Measurements from ENCODE around the gene ST8SIA4.

The ST8SIA4 gene

DNA sequence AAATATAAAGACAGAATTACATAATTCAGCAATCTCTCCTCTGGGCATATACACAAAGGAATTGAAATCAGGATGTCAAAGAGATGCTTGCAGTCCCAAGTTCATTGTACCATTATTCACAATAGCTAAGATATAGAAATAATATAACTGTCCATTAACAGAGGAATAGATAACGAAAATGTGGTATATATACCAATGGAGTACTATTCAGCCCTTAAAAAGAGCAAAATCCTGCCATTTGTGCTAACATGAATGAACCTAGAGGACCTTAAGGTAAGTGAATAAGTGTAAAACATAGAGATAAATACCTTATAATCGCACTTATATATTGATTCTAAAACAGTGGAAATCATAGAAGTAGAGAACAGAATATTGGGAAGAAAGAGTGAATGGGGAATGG, 7.0 kb downstream of the ST8SIA4 start:
- Mint-ChIP-seq H3K4me1 (peaks cover 33% of the 10 kb centered on the region), H3K9me3 (no peaks in the 10 kb centered on the region), H3K36me3 (peaks cover 17% of the 10 kb centered on the region), H3K27me3 (no peaks in the 10 kb centered on the region), H3K4me3 (no peak overlapping the region), H3K27ac (no peak overlapping the region)
- DNase-seq (ENCODE audit: low spot score in 2 of 2) = no peak
- no peak for ATAC-seq (ENCODE audit: low read depth)

DNA sequence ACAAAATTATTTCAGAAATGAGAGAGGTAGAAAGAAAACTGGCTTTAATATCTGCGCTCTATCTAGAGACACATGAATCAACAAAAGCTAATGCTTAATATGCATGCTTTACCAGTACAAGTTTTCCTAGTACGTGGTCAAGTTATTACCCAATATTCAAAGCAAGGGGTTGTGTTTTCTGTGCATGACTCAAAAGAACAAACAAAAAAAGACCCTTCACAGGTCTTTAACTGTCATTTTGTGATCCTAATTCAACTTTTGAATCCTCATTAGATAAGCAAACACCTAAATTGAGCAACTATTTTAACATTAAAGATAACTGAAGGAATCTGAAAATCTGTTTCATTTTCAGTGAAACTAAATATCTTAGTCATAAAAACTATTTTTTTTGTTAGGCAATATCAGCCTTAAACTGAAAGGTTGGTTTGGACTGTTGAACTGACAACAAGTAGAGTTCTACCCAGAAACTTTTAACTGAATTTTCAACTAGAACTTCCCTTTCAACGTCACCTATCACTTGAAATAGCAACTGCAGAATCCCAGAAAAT, 12.5 kb downstream of the ST8SIA4 start:
- Mint-ChIP-seq H3K36me3 (peaks cover 16% of the 10 kb centered on the region), H3K9me3 (no peaks in the 10 kb centered on the region), H3K27me3 (no peaks in the 10 kb centered on the region), H3K27ac (peak overlapping the region; percentile 95), H3K4me1 (peaks cover 21% of the 10 kb centered on the region), H3K4me3 (peak overlapping the region; percentile 37)
- no peak for ATAC-seq (ENCODE audit: low read depth)
- DNase-seq (ENCODE audit: low spot score in 2 of 2) = no peak

DNA sequence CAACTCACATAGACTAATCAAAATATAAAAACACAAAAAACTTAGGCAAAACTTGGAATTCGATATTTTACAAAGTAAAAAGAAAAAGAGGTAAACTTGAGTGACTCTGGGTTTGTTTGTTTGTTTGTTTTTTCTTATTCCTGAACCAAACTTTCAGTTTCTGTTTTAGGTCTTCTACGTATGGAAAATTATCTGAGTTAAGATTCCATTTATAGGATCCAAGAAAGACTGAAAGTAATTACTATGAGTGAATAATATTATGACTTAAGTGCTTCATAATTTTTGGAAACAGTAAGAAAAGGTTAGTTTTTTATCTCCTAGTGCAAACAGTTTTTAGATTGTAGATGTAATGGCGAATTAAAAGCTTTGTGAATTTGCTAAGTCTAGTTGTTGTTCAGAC, 13.2 kb downstream of the ST8SIA4 start:
- H3K4me1 Mint-ChIP-seq = peaks cover 22% of the 10 kb centered on the region
- no peaks in the 10 kb centered on the region for H3K9me3 Mint-ChIP-seq
- no peak for DNase-seq (ENCODE audit: low spot score in 2 of 2)
- H3K27ac Mint-ChIP-seq = peak overlapping the region; percentile 95
- H3K36me3 Mint-ChIP-seq = peaks cover 16% of the 10 kb centered on the region
- H3K27me3 Mint-ChIP-seq = no peaks in the 10 kb centered on the region
- no peak for ATAC-seq (ENCODE audit: low read depth)
- peak overlapping the region; percentile 67 for H3K4me3 Mint-ChIP-seq

DNA sequence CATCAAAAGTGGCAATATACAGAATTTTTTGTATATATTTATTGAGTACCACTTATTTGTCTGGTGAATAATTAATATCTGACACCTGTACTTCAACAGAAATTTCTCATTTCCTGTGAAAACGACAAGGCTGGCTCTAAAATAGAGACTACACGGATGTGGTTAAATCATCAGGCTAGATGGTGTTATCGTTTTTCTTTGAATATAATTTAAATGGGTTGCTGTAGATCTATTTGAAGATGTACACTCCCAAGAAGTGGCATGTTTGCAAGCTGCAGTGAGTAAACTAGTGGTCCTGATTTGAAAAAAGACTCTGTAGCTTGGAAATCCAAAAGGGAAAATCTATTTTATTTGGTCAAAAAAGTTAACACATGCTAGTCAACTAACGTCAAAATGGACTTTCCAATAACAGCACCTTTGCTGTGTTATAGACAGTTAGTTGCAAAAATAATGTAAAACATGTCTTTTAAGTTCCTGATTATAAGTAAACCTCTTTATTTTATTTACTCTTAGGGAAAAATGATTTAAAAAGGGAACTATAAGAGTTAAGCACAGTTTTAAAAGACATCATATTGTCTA, 13.8 kb downstream of the ST8SIA4 start:
- peaks cover 17% of the 10 kb centered on the region for H3K36me3 Mint-ChIP-seq
- peak overlapping the region; percentile 81 for H3K4me3 Mint-ChIP-seq
- ATAC-seq (ENCODE audit: low read depth) (peak; percentile 88), DNase-seq (ENCODE audit: low spot score in 2 of 2) (no peak)
- H3K27me3 Mint-ChIP-seq = no peaks in the 10 kb centered on the region
- no peaks in the 10 kb centered on the region for H3K9me3 Mint-ChIP-seq
- peak overlapping the region; percentile 95 for H3K27ac Mint-ChIP-seq
- peaks cover 24% of the 10 kb centered on the region for H3K4me1 Mint-ChIP-seq

DNA sequence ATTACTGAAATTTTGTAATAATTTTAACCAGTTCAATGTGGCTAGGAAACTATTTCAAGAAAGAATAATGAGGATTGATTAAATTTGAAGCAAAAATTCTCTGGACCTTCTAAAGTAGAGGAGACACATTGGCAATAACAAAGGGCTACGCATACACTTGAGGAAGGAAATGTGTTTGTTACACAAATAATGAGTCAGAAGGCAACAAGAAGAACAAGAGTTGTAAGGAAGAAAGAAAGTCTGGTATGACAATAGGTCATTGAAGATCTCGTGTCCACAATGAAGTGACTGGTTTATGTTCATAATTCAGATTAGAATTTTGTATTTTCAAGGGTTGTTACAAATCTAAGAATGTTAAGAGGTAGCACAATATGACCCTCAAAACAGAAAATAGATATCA, 25.8 kb downstream of the ST8SIA4 start:
- H3K36me3 Mint-ChIP-seq = peaks cover 29% of the 10 kb centered on the region

DNA sequence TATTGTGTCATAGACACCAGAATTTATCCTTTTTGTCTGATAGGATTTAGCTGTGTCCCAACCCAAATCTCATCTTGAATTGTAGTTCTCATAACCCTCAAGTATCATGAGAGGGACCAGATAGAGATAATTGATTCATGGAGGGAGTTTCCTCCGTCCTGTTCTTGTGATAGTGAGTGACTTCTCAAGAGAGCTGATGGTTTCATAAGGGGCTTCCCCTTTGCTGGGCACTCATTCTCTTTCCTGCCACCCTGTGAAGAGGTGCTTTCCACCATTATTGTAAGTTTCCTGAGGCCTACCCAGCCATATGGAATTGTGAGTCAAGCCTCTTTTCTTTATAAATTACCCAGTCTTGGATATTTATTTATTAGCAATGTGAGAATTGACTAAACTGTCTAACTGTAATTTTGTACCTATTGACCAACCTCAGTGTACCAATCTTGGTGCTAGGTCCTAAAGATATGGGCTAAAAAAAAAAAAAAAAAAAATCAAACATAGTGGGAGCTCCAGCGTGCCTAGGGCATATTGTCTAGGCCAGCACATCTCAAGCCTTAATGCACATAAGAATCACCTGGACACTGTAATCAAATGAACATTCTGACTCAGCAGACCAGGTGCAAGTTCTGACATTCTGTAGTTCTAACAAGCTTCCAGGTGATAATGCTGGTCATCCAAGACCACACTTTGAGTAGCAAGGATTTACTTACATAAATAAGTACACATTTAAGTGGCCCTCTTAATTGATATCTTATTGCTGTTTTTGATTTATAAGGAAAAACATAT, 30.5 kb downstream of the ST8SIA4 start:
- DNase-seq (ENCODE audit: low spot score in 2 of 2) = peak in 1 of 2 donors; percentile 29
- peak overlapping the region; percentile 25 for H3K27ac Mint-ChIP-seq
- no peaks in the 10 kb centered on the region for H3K9me3 Mint-ChIP-seq
- H3K36me3 Mint-ChIP-seq = peaks cover 20% of the 10 kb centered on the region
- no peak overlapping the region for H3K4me3 Mint-ChIP-seq
- ATAC-seq (ENCODE audit: low read depth) = peak; percentile 98
- peaks cover 17% of the 10 kb centered on the region for H3K4me1 Mint-ChIP-seq
- H3K27me3 Mint-ChIP-seq = no peaks in the 10 kb centered on the region

More for the DNA sequence above, 25.8 kb downstream of the ST8SIA4 start:
- Mint-ChIP-seq H3K4me1 (peaks cover 25% of the 10 kb centered on the region), H3K9me3 (no peaks in the 10 kb centered on the region), H3K27ac (peak overlapping the region; percentile 8), H3K27me3 (no peaks in the 10 kb centered on the region), H3K4me3 (no peak overlapping the region)
- ATAC-seq (ENCODE audit: low read depth) = no peak
- no peak for DNase-seq (ENCODE audit: low spot score in 2 of 2)

DNA sequence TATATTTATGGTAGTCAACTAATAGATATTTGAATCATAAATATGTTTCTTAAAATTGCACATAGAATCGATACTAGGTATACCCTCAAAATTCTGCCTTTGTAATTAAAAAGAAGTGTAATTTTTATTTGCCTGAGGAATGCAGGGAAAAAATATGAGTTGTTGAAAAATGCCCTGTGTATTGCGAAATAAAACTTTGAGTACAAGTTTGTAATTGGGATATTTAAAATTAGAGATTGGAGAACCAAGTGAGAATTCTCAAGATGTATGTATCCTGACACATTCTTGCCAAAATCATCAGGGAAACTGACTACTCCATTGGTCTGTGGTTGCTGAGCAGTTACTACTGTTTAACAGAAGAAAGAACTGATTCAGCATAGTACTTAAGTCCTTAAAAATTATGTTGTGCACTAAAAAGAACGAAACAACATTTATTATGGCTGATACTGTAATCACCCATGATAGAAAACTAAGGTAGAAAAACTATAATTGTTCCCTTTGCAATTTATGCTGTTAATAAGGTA, 36.0 kb downstream of the ST8SIA4 start:
- Mint-ChIP-seq H3K27me3 (no peaks in the 10 kb centered on the region), H3K36me3 (peaks cover 28% of the 10 kb centered on the region), H3K4me3 (no peak overlapping the region), H3K9me3 (no peaks in the 10 kb centered on the region), H3K4me1 (peaks cover 12% of the 10 kb centered on the region), H3K27ac (no peak overlapping the region)
- ATAC-seq (ENCODE audit: low read depth) = no peak
- DNase-seq (ENCODE audit: low spot score in 2 of 2) = no peak

DNA sequence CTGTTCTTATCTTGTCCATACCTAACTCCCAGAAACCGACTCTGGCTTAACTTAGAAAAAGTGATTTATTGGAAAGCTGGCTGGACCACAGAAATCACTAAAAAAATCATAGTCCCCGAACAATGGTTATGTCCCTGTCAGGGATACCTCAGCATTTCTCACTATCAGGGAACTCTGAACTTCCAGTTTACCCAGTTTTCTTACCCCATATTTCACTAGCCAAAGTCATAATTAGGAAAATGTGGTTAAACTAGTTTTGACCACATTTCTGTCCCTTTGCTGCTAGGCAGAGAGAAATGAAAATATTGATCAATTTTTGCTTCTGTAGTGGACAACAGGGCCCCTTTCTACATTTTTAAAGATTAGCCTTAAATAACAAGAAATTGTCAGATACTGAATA, 38.2 kb downstream of the ST8SIA4 start:
- ATAC-seq (ENCODE audit: low read depth) = no peak
- Mint-ChIP-seq H3K9me3 (no peaks in the 10 kb centered on the region), H3K27me3 (no peaks in the 10 kb centered on the region), H3K4me3 (no peak overlapping the region), H3K27ac (peak overlapping the region; percentile 61), H3K36me3 (peaks cover 33% of the 10 kb centered on the region), H3K4me1 (peaks cover 23% of the 10 kb centered on the region)
- DNase-seq (ENCODE audit: low spot score in 2 of 2) = no peak

DNA sequence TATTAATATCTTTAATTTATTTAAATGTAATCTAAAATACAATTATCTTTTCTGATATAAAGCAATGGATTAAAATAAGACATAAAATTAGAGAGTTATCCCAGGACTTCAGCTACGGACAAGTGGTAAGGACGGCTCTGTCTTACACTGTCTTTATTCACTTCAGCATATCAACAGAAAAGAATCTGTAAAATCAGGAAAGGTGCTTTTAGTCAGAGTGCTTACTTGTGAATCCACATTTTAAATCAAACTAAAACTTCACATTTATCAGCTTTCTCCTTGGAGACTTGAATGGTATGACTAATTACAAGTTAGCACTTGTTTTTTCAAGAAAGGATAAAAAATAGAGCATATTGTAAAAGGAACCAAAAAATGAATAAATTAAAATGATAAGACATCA, 39.3 kb downstream of the ST8SIA4 start:
- H3K9me3 Mint-ChIP-seq = no peaks in the 10 kb centered on the region
- peaks cover 25% of the 10 kb centered on the region for H3K4me1 Mint-ChIP-seq
- no peak overlapping the region for H3K4me3 Mint-ChIP-seq
- ATAC-seq (ENCODE audit: low read depth) (no peak), DNase-seq (ENCODE audit: low spot score in 2 of 2) (no peak)
- no peaks in the 10 kb centered on the region for H3K27me3 Mint-ChIP-seq
- H3K36me3 Mint-ChIP-seq = peaks cover 32% of the 10 kb centered on the region
- H3K27ac Mint-ChIP-seq = no peak overlapping the region

DNA sequence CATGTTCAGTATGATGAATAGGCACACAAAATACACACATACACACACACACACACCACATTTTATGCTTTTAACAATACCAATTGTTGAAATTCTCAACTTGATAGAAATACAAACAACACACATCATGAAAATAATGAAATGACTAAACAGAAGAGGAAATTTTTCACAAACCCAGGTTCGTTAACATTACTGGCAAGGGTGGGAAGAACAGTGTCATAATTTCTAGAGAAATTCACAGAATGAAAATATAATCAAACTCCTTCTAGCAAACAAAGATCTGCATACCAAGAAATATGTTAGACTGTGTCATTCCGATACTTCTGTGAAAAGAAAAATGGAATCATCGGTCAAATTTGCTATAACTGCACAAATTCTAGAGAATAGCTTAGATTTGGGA, 41.9 kb downstream of the ST8SIA4 start:
- Mint-ChIP-seq H3K9me3 (no peaks in the 10 kb centered on the region), H3K36me3 (peaks cover 28% of the 10 kb centered on the region), H3K27ac (peak overlapping the region; percentile 42), H3K4me1 (peaks cover 39% of the 10 kb centered on the region), H3K27me3 (no peaks in the 10 kb centered on the region), H3K4me3 (no peak overlapping the region)
- no peak for DNase-seq (ENCODE audit: low spot score in 2 of 2)
- no peak for ATAC-seq (ENCODE audit: low read depth)

DNA sequence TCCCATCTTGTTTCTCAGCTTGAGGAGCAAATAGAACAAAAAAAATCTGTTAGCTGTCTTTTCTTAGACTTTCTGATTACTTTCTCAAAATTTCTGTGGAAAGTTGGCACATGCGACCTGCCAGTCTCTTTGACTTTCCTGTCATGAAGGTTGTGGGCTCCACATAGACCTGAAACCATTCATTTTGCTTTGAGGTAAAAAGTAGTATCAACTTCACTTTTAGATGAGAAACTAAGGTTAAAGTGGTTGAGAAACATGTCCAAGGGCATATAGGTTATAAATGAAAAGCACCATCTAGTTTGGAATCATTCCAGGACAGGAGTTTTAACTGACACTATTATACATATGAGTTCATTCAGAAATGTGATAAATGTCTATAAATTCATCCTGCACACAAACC, 42.7 kb downstream of the ST8SIA4 start:
- no peak for ATAC-seq (ENCODE audit: low read depth)
- no peak for DNase-seq (ENCODE audit: low spot score in 2 of 2)
- no peak overlapping the region for H3K4me3 Mint-ChIP-seq
- H3K27ac Mint-ChIP-seq = peak overlapping the region; percentile 42
- H3K36me3 Mint-ChIP-seq = peaks cover 23% of the 10 kb centered on the region
- H3K4me1 Mint-ChIP-seq = peaks cover 40% of the 10 kb centered on the region
- no peaks in the 10 kb centered on the region for H3K27me3 Mint-ChIP-seq
- no peaks in the 10 kb centered on the region for H3K9me3 Mint-ChIP-seq

DNA sequence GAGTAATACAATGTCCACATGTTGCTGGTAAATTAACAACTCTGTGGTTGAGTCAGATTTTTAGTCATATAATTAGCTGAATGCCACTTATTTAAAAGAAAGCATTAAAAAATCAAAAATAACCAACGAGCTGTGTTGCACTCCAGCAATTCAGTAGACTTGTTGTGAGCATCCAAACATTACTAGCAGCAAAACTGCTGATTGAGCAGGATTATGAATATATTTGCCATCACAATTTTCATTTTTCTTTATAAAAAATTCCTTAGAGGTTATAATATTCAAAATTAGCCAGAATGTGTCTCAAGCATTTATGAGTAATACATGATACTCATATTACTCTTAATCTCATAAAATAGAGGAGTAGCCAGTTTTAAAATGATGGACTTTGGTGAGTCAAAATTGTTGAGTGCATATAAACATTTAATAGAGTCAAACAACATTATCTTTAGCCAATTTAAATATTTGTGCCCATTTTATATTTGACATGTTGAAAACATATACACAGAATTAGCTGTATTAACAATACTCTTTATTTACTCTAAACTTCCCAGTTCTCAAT, 44.0 kb downstream of the ST8SIA4 start:
- peaks cover 43% of the 10 kb centered on the region for H3K4me1 Mint-ChIP-seq
- peak overlapping the region; percentile 42 for H3K27ac Mint-ChIP-seq

DNA sequence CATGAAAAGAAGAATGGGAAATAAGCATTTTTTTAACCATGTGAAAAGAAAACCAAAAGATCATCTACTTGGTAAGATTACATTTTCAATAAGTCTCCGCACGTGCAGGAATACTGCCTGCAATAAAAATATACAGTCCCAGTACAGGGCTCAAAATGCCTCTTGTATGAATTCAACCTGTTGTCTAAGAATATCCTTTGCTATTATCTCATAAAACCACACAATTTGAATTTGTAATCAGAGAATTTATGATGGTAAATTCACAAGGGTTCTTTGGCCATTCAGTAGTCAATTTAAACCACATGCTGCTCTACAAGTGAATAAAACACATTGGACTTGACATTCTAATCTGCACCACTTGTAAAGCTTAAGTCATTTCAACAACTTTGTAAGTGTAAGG, 46.6 kb downstream of the ST8SIA4 start:
- H3K27ac Mint-ChIP-seq = peak overlapping the region; percentile 91
- H3K4me3 Mint-ChIP-seq = peak overlapping the region; percentile 79
- H3K27me3 Mint-ChIP-seq = no peaks in the 10 kb centered on the region
- DNase-seq (ENCODE audit: low spot score in 2 of 2) (no peak), ATAC-seq (ENCODE audit: low read depth) (no peak)
- H3K36me3 Mint-ChIP-seq = peaks cover 10% of the 10 kb centered on the region
- H3K9me3 Mint-ChIP-seq = no peaks in the 10 kb centered on the region
- H3K4me1 Mint-ChIP-seq = peaks cover 49% of the 10 kb centered on the region

More for the DNA sequence above, 44.0 kb downstream of the ST8SIA4 start:
- ATAC-seq (ENCODE audit: low read depth) (no peak), DNase-seq (ENCODE audit: low spot score in 2 of 2) (no peak)
- Mint-ChIP-seq H3K9me3 (no peaks in the 10 kb centered on the region), H3K27me3 (no peaks in the 10 kb centered on the region), H3K36me3 (peaks cover 16% of the 10 kb centered on the region), H3K4me3 (no peak overlapping the region)

DNA sequence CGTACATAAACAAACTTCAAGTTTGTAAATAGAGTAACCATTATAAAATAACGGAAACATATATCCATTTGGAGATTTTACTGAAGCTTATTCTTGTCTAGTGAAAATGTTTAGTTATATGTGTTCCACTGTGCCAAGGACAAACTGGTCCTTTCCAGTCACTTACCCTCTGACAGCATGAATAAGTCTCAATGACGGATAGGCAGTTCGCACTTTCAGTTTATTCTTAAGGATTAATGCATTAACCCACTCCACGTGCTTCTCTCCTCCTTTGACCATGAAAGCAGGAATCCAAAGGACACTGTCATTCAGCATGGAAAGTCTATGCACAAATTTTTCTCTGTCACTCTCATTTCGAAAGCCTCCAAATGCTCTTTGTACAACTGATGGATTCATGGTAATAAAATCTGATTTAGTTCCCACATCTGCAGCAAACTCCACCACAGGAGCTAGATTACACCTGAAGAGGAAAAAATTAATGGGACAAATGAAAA, 47.1 kb downstream of the ST8SIA4 start:
- Mint-ChIP-seq H3K4me3 (peak overlapping the region; percentile 79), H3K27ac (peak overlapping the region; percentile 91), H3K4me1 (peaks cover 45% of the 10 kb centered on the region), H3K9me3 (no peaks in the 10 kb centered on the region), H3K36me3 (peaks cover 6% of the 10 kb centered on the region), H3K27me3 (no peaks in the 10 kb centered on the region)
- DNase-seq (ENCODE audit: low spot score in 2 of 2) (no peak), ATAC-seq (ENCODE audit: low read depth) (no peak)
